Cardiac fibroblast (primary cell): Measurements from ENCODE around the gene PGAM5.
A peak's percentile ranks its signal among the peaks of the same experiment; 100 is the strongest.

ENCODE experiments used
- DNase-seq, 2 donors: peaks; one replicate each; pipeline versions ENCODE4 v3.0.0 to v3.0.0-alpha.2; 2010; ENCODE audit warnings: low read depth in 2 of 2
- H3K4me3 ChIP-seq, 2 donors: replicated peaks in 1 of 2; 1 replicate in 1 of 2; 2 replicates in 1 of 2; pipeline ENCODE4 v1.5.1; 2011; ENCODE audit warnings: low read depth in 2 of 2, low read length in 2 of 2, mild to moderate bottlenecking in 2 of 2, moderate library complexity in 1 of 2
- CTCF ChIP-seq: IDR thresholded peaks from one replicate; pipeline ENCODE4 v1.5.1; 2011; ENCODE audit warnings: low read depth, mild to moderate bottlenecking, low read length, inconsistent platforms

PGAM5 gene

GRCh38 chr12:132703641-132704040 is 7.0 kb upstream of the PGAM5 start:
- no peak for TF ChIP-seq CTCF
- no peak for DNase-seq

GRCh38 chr12:132707241-132707640 is 3.4 kb upstream of the PGAM5 start:
- DNase-seq = no peak
- TF ChIP-seq CTCF = no peak
- H3K4me3 ChIP-seq = no peak overlapping the region

More at GRCh38 chr12:132703641-132704040, 7.0 kb upstream of the PGAM5 start:
- H3K4me3 ChIP-seq = no peak overlapping the region

GRCh38 chr12:132708150-132708549 is 2.5 kb upstream of the PGAM5 start:
- H3K4me3 ChIP-seq = no peak overlapping the region
- no peak for TF ChIP-seq CTCF
- DNase-seq = no peak

GRCh38 chr12:132710043-132710404 is 618 bp upstream of the PGAM5 start:
- H3K4me3 ChIP-seq = peak overlapping the region; percentile 74 to 90
- no peak for DNase-seq
- no peak for TF ChIP-seq CTCF

GRCh38 chr12:132711080-132711843 is 620 bp downstream of the PGAM5 start:
- DNase-seq = peak in 1 of 2 donors; percentile 39
- H3K4me3 ChIP-seq = peak overlapping the region; percentile 90
- no peak for TF ChIP-seq CTCF

- TF ChIP-seq CTCF = no peak
- no peak for DNase-seq
- H3K4me3 ChIP-seq = no peak overlapping the region
Measured at GRCh38 chr12:132713123-132713522, 2.5 kb downstream of the PGAM5 start.

- no peak overlapping the region for H3K4me3 ChIP-seq
- no peak for TF ChIP-seq CTCF
- DNase-seq = no peak
Measured at GRCh38 chr12:132715874-132716273, 5.2 kb downstream of the PGAM5 start.
